ENCODE data around the gene TRIML2.

TRIML2 gene

DNA sequence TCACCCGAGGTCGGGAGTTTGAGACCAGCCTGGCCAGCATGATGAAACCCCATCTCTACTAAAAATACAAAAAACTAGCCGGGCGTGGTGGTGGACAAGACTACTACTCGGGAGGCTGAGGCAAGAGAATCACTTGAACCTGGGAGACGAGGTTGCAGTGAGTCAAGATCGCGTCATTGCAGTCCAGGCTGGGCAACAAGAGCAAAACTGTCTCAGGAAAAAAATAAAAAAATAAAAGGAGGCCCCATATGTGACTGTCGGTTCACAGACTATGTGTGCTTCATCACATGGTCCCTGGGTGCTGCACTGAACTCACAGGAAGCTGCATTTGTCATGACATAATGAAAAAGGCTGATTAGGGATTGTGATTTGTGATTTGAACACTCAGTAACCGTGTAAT, 36.2 kb upstream of the TRIML2 start:
- H3K4me3 ChIP-seq (ENCODE audit: low read depth, low read length) = no peak overlapping the region
- TF ChIP-seq, protein P1, sequence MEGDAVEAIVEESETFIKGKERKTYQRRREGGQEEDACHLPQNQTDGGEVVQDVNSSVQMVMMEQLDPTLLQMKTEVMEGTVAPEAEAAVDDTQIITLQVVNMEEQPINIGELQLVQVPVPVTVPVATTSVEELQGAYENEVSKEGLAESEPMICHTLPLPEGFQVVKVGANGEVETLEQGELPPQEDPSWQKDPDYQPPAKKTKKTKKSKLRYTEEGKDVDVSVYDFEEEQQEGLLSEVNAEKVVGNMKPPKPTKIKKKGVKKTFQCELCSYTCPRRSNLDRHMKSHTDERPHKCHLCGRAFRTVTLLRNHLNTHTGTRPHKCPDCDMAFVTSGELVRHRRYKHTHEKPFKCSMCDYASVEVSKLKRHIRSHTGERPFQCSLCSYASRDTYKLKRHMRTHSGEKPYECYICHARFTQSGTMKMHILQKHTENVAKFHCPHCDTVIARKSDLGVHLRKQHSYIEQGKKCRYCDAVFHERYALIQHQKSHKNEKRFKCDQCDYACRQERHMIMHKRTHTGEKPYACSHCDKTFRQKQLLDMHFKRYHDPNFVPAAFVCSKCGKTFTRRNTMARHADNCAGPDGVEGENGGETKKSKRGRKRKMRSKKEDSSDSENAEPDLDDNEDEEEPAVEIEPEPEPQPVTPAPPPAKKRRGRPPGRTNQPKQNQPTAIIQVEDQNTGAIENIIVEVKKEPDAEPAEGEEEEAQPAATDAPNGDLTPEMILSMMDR (IDR thresholded peaks at IDR 0.05; ENCODE audit: control insufficient read depth, extremely low read depth, insufficient read depth) = no peak
- no peak for DNase-seq (ENCODE audit: low read depth)

GRCh38 chr4:188143731-188144130, 34.3 kb upstream of the TRIML2 start:
- DNase-seq (ENCODE audit: low read depth) = no peak

DNA sequence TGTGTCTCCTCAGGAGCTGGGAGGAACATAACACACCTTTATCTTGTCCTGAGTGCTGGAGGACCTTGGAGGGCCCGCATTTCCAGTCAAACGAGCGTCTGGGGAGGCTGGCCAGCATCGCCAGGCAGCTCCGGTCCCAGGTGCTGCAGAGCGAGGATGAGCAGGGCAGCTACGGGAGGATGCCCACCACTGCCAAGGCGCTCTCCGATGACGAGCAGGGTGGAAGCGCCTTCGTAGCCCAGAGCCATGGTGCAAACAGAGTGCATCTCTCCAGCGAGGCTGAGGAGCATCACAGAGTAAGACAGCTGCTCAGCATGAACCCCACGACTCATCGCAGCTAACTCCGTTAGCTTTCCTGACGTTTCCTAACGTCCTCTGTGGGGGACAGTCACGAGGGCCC, 30.3 kb upstream of the TRIML2 start:
- H3K4me3 ChIP-seq (ENCODE audit: low read depth, low read length) = no peak overlapping the region
- TF ChIP-seq, protein P1 (IDR thresholded peaks at IDR 0.05; ENCODE audit: control insufficient read depth, extremely low read depth, insufficient read depth) = no peak
- no peak for DNase-seq (ENCODE audit: low read depth)

More at GRCh38 chr4:188143731-188144130, 34.3 kb upstream of the TRIML2 start:
- H3K4me3 ChIP-seq (ENCODE audit: low read depth, low read length) = no peak overlapping the region
- TF ChIP-seq, protein P1 (IDR thresholded peaks at IDR 0.05; ENCODE audit: control insufficient read depth, extremely low read depth, insufficient read depth) = no peak

- TF ChIP-seq, protein P1 (IDR thresholded peaks at IDR 0.05; ENCODE audit: control insufficient read depth, extremely low read depth, insufficient read depth) = no peak
- no peak within 1 kb of the TSS for H3K4me3 ChIP-seq (ENCODE audit: low read depth, low read length)
- DNase-seq (ENCODE audit: low read depth) = no peak
Measured at GRCh38 chr4:188139141-188139540, 29.7 kb upstream of the TRIML2 start, which contains the start of gene TRIML1. TRIML1 (plus strand) TSS chr4:188139441; CDS start chr4:188139559, 118 bp downstream.

DNA sequence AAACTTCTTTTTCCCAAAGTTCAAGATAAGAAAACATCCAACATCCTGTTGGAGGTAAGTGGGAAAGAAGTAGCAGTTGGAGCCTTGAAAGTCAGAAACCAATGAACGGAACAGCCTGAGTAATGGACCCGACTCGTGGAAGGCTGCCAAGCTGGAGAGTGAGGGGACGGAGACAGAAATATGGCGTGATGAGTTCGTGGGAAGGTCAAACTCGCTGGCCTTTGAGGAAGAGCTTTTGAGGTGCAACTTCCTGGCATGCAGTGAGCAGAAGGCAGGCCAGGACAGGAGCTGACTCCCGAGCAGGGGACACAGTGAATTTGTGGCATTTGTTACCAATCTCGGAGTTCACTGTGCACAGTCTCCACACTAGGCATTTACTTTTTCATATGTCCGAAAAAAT, 28.8 kb upstream of the TRIML2 start:
- no peak overlapping the region for H3K4me3 ChIP-seq (ENCODE audit: low read depth, low read length)
- DNase-seq (ENCODE audit: low read depth) = no peak
- TF ChIP-seq, protein P1 (IDR thresholded peaks at IDR 0.05; ENCODE audit: control insufficient read depth, extremely low read depth, insufficient read depth) = no peak

GRCh38 chr4:188132232-188132631, 22.8 kb upstream of the TRIML2 start:
- no peak for DNase-seq (ENCODE audit: low read depth)
- TF ChIP-seq, protein P1 (IDR thresholded peaks at IDR 0.05; ENCODE audit: control insufficient read depth, extremely low read depth, insufficient read depth) = no peak
- H3K4me3 ChIP-seq (ENCODE audit: low read depth, low read length) = no peak overlapping the region

- no peak overlapping the region for H3K4me3 ChIP-seq (ENCODE audit: low read depth, low read length)
- DNase-seq (ENCODE audit: low read depth) = no peak
- TF ChIP-seq, protein P1 (IDR thresholded peaks at IDR 0.05; ENCODE audit: control insufficient read depth, extremely low read depth, insufficient read depth) = 0 out of 2 replicates have a peak, but pooled peaks have one; percentile 7
Measured at GRCh38 chr4:188130355-188130754, 21.0 kb upstream of the TRIML2 start.
